ENCODE data around the gene TOMM7. TPM values are rescaled to one million over a fixed set of nuclear protein-coding genes. Genes with fewer than 3 reads are reported as not detected.

The TOMM7 gene
- total RNA-seq, 1 experiment from 2014 or later, result 588 TPM

DNA sequence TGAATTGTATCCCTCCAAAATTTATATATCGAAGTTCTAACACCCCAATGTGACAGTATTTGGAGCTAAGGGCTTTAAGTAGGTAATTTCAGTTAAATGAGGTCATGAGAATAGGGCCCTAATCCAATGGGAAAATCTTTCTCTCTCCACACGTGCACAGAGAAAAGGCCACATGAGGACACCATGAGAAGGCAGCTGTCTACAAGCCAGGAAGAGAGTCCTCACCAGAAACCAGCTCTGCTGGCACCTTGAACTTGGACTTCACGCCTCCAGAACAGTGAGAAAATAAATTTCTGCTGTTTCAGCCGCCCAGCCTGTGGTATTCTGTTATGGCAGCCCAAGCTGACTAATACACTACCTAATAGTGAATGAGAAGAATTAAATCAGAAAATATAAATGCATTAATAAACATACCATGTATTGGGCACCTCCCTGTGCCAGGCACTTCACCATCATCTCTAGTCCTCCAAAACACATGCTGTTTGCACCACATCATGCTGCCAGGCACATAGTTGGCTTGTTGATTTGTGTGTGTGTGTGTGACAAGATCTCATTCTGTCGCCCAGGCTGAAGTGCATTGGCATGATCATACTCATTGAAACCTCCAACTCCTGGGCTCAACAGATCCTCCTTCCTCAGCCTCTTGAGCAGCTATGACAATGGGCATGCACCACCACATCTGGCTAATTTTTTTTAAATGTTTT is 9.1 kb upstream of the TOMM7 start:
- Histone ChIP-seq H3K4me1 (replicated peaks; ENCODE audit: insufficient read depth) (no peaks in the 10 kb centered on the region), H3K4me2 (no peak overlapping the region), H3K9me2 (ENCODE audit: insufficient read depth) (0 out of 2 replicates have a peak, but pooled peaks cover 5% of the 10 kb centered on the region), H3K79me2 (ENCODE audit: low read depth) (no peaks in the 10 kb centered on the region), H2AFZ (no peak overlapping the region), H3K36me3 (ENCODE audit: low read depth) (no peaks in the 10 kb centered on the region), H3K4me3 (no peak overlapping the region), H3K27ac (no peak overlapping the region), H3K9me3 (ENCODE audit: insufficient read depth, low read depth) (no peaks in the 10 kb centered on the region), H3K27me3 (ENCODE audit: insufficient read depth, low read depth) (no peaks in the 10 kb centered on the region), H3F3A (ENCODE audit: insufficient read depth, low read depth) (no peaks in the 10 kb centered on the region; the same call in 1 of the 2 replicates), H4K20me1 (ENCODE audit: insufficient read depth) (no peaks in the 10 kb centered on the region)
- ChIA-PET CTCF (no interaction called here), POLR2A (ENCODE audit: unreplicated experiment) (no interaction called here)
- TF ChIP-seq EZH2 (IDR thresholded peaks at IDR 0.05; ENCODE audit: low read depth) (no peak), CTCF (conservative IDR thresholded peaks at IDR 0.05) (no peak)
- no peak for DNase-seq
- no TSS peak for BruUV-seq (replicated peaks)
- intact Hi-C loops (cut with micrococcal nuclease; ENCODE audit: unreplicated experiment), result no loop called here

- Histone ChIP-seq H3K79me2 (ENCODE audit: low read depth) (peaks cover under 1% of the 10 kb centered on the region; the same call in 1 of the 2 replicates), H3K27ac (no peak overlapping the region), H3K9me2 (ENCODE audit: insufficient read depth) (no peaks in the 10 kb centered on the region), H2AFZ (no peak overlapping the region), H3K4me1 (replicated peaks; ENCODE audit: insufficient read depth) (peaks cover 8% of the 10 kb centered on the region), H4K20me1 (ENCODE audit: insufficient read depth) (no peaks in the 10 kb centered on the region), H3K4me2 (no peak overlapping the region), H3K36me3 (ENCODE audit: low read depth) (no peaks in the 10 kb centered on the region), H3F3A (ENCODE audit: insufficient read depth, low read depth) (no peaks in the 10 kb centered on the region; the same call in 1 of the 2 replicates), H3K27me3 (ENCODE audit: insufficient read depth, low read depth) (no peaks in the 10 kb centered on the region), H3K9me3 (ENCODE audit: insufficient read depth, low read depth) (no peaks in the 10 kb centered on the region), H3K4me3 (no peak overlapping the region)
- POLR2A ChIA-PET (ENCODE audit: unreplicated experiment), result no interaction called here
- intact Hi-C loops (cut with micrococcal nuclease; ENCODE audit: unreplicated experiment), result loop anchor here (10.0 kb wide), 1 partner anchor 647 kb away; the partner anchor contains the start of gene IGF2BP3
- BruUV-seq (replicated peaks), result no TSS peak
- no peak for DNase-seq
- no peak for TF ChIP-seq CTCF (conservative IDR thresholded peaks at IDR 0.05)
- TF ChIP-seq EZH2 (IDR thresholded peaks at IDR 0.05; ENCODE audit: low read depth), result no peak
- CTCF ChIA-PET, result no interaction called here
Measured at GRCh38 chr7:22827563-22827962, 4.9 kb upstream of the TOMM7 start.

DNA sequence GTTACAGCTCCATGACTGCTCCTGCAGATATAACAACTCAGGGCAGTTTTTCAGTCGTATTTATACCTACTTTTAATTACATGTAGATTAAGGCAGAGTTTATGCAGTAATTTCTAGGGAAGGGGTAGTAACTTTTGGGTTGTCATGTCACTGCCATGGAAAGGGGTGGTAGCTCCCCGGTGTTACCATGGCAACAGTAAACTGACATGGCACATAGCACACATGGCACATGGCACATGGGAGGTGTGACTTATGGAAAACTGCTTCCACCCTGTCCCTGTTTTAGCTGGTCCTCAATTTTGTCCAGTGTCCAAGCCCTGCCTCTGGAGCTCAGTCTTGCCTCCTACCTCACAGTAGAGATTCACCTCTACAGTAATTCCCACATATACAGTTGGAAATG is 3.9 kb upstream of the TOMM7 start:
- Histone ChIP-seq H3K36me3 (ENCODE audit: low read depth) (no peaks in the 10 kb centered on the region), H2AFZ (no peak overlapping the region), H3K4me3 (no peak overlapping the region), H4K20me1 (ENCODE audit: insufficient read depth) (no peaks in the 10 kb centered on the region), H3K27me3 (ENCODE audit: insufficient read depth, low read depth) (no peaks in the 10 kb centered on the region), H3K9me3 (ENCODE audit: insufficient read depth, low read depth) (no peaks in the 10 kb centered on the region), H3F3A (ENCODE audit: insufficient read depth, low read depth) (no peaks in the 10 kb centered on the region), H3K9me2 (ENCODE audit: insufficient read depth) (no peaks in the 10 kb centered on the region), H3K4me2 (no peak overlapping the region), H3K79me2 (ENCODE audit: low read depth) (peaks cover 10% of the 10 kb centered on the region), H3K4me1 (replicated peaks; ENCODE audit: insufficient read depth) (peaks cover 9% of the 10 kb centered on the region), H3K27ac (no peak overlapping the region)
- DNase-seq, result no peak
- ChIA-PET POLR2A (ENCODE audit: unreplicated experiment) (no interaction called here), CTCF (no interaction called here)
- BruUV-seq (replicated peaks), result no TSS peak
- intact Hi-C loops (cut with micrococcal nuclease; ENCODE audit: unreplicated experiment), result loop anchor here (10.0 kb wide), 1 partner anchor 648 kb away; the partner anchor contains the start of gene IGF2BP3
- no peak for TF ChIP-seq EZH2 (IDR thresholded peaks at IDR 0.05; ENCODE audit: low read depth)
- TF ChIP-seq CTCF (conservative IDR thresholded peaks at IDR 0.05), result no peak

Data from PC-9 (cell line).